ENCODE results near the gene LAMTOR5.

Gene LAMTOR5

GRCh38 chr1:110444561-110444960 is 37.1 kb upstream of the LAMTOR5 start:
- H3K18ac ChIP-seq (ENCODE audit: low read length) = no peak overlapping the region
- peaks cover 4% of the 10 kb centered on the region for H3K79me1 ChIP-seq (ENCODE audit: low read length)
- H2BK5ac ChIP-seq (ENCODE audit: low read depth, low read length, poor library complexity) = no peak overlapping the region
- H4K12ac ChIP-seq (ENCODE audit: low read depth, low read length) = no peak overlapping the region
- H4K8ac ChIP-seq (ENCODE audit: low read depth, low read length) = no peak overlapping the region
- H3K14ac ChIP-seq (ENCODE audit: low read length) = no peak overlapping the region
- no peak overlapping the region for H3K4me2 ChIP-seq (ENCODE audit: low read length)
- no CpG with 5 or more reads among the region's 8 CpGs for WGBS (ENCODE audit: extremely low coverage, insufficient coverage, insufficient read length)
- no peak overlapping the region for H3K27ac ChIP-seq (ENCODE audit: low read depth, low read length)
- no peak overlapping the region for H2AFZ ChIP-seq (ENCODE audit: insufficient read depth, low read length, poor library complexity)
- H3K4me3 ChIP-seq (ENCODE audit: low read depth, low read length) = no peak overlapping the region
- H2AK5ac ChIP-seq (ENCODE audit: low read length) = no peak overlapping the region
- no peaks in the 10 kb centered on the region for H3K36me3 ChIP-seq (ENCODE audit: control insufficient read depth in 1 of 2, insufficient read depth in 2 of 2, low read length in 2 of 2)
- H3K27me3 ChIP-seq (ENCODE audit: insufficient read depth, low read length) = no peaks in the 10 kb centered on the region
- H3K4ac ChIP-seq (ENCODE audit: low read depth, low read length) = no peak overlapping the region
- no peak for DNase-seq
- no peaks in the 10 kb centered on the region for H3K79me2 ChIP-seq (ENCODE audit: control insufficient read depth, insufficient read depth, low read length, poor library complexity)
- H3K23ac ChIP-seq (ENCODE audit: low read length) = no peak overlapping the region
- H3K9ac ChIP-seq (ENCODE audit: low read length) = no peak overlapping the region
- H3K4me1 ChIP-seq (ENCODE audit: control insufficient read depth in 1 of 2, insufficient read depth in 2 of 2, low read length in 2 of 2) = peaks cover 11 to 12% of the 10 kb centered on the region in 2 experiments
- H3K9me3 ChIP-seq (ENCODE audit: insufficient read depth, low read depth, low read length) = peaks cover 2% of the 10 kb centered on the region
- H2BK12ac ChIP-seq (ENCODE audit: low read length) = no peak overlapping the region
- no peak overlapping the region for H4K91ac ChIP-seq (ENCODE audit: low read depth, low read length)
- H2BK120ac ChIP-seq (ENCODE audit: insufficient read depth, low read length, poor library complexity) = no peak overlapping the region

GRCh38 chr1:110443451-110443850 is 36.0 kb upstream of the LAMTOR5 start:
- H4K8ac ChIP-seq (ENCODE audit: low read depth, low read length) = no peak overlapping the region
- H2AK5ac ChIP-seq (ENCODE audit: low read length) = no peak overlapping the region
- H2AFZ ChIP-seq (ENCODE audit: insufficient read depth, low read length, poor library complexity) = no peak overlapping the region
- H3K4me3 ChIP-seq (ENCODE audit: low read depth, low read length) = no peak overlapping the region
- H3K4me2 ChIP-seq (ENCODE audit: low read length) = no peak overlapping the region
- peaks cover 11 to 12% of the 10 kb centered on the region in 2 experiments for H3K4me1 ChIP-seq (ENCODE audit: control insufficient read depth in 1 of 2, insufficient read depth in 2 of 2, low read length in 2 of 2)
- H3K14ac ChIP-seq (ENCODE audit: low read length) = no peak overlapping the region
- H2BK120ac ChIP-seq (ENCODE audit: insufficient read depth, low read length, poor library complexity) = no peak overlapping the region
- DNase-seq = no peak
- H3K79me1 ChIP-seq (ENCODE audit: low read length) = peaks cover 4% of the 10 kb centered on the region
- no peak overlapping the region for H3K4ac ChIP-seq (ENCODE audit: low read depth, low read length)
- no peak overlapping the region for H2BK12ac ChIP-seq (ENCODE audit: low read length)
- H3K9me3 ChIP-seq (ENCODE audit: insufficient read depth, low read depth, low read length) = peaks cover 2% of the 10 kb centered on the region
- WGBS (ENCODE audit: extremely low coverage, insufficient coverage, insufficient read length) = no CpG with 5 or more reads among the region's 8 CpGs
- no peak overlapping the region for H3K23ac ChIP-seq (ENCODE audit: low read length)
- no peak overlapping the region for H3K27ac ChIP-seq (ENCODE audit: low read depth, low read length)
- no peak overlapping the region for H4K12ac ChIP-seq (ENCODE audit: low read depth, low read length)
- H3K79me2 ChIP-seq (ENCODE audit: control insufficient read depth, insufficient read depth, low read length, poor library complexity) = no peaks in the 10 kb centered on the region
- H3K9ac ChIP-seq (ENCODE audit: low read length) = no peak overlapping the region
- H3K36me3 ChIP-seq (ENCODE audit: control insufficient read depth in 1 of 2, insufficient read depth in 2 of 2, low read length in 2 of 2) = no peaks in the 10 kb centered on the region
- no peak overlapping the region for H4K91ac ChIP-seq (ENCODE audit: low read depth, low read length)
- no peak overlapping the region for H2BK5ac ChIP-seq (ENCODE audit: low read depth, low read length, poor library complexity)
- H3K27me3 ChIP-seq (ENCODE audit: insufficient read depth, low read length) = no peaks in the 10 kb centered on the region
- no peak overlapping the region for H3K18ac ChIP-seq (ENCODE audit: low read length)

GRCh38 chr1:110441888-110442287 is 34.4 kb upstream of the LAMTOR5 start:
- Histone ChIP-seq H4K91ac (ENCODE audit: low read depth, low read length) (peak overlapping the region; percentile 16), H4K12ac (ENCODE audit: low read depth, low read length) (no peak overlapping the region), H3K36me3 (ENCODE audit: control insufficient read depth in 1 of 2, insufficient read depth in 2 of 2, low read length in 2 of 2) (no peaks in the 10 kb centered on the region), H4K8ac (ENCODE audit: low read depth, low read length) (no peak overlapping the region), H3K9me3 (ENCODE audit: insufficient read depth, low read depth, low read length) (no peaks in the 10 kb centered on the region), H3K14ac (ENCODE audit: low read length) (no peak overlapping the region), H3K23ac (ENCODE audit: low read length) (no peak overlapping the region), H2BK12ac (ENCODE audit: low read length) (peak overlapping the region; percentile 37), H3K79me1 (ENCODE audit: low read length) (peaks cover 10% of the 10 kb centered on the region), H3K18ac (ENCODE audit: low read length) (no peak overlapping the region), H2BK5ac (ENCODE audit: low read depth, low read length, poor library complexity) (no peak overlapping the region), H3K27ac (ENCODE audit: low read depth, low read length) (no peak overlapping the region), H2BK120ac (ENCODE audit: insufficient read depth, low read length, poor library complexity) (peak overlapping the region; percentile 72), H3K9ac (ENCODE audit: low read length) (no peak overlapping the region), H2AFZ (ENCODE audit: insufficient read depth, low read length, poor library complexity) (no peak overlapping the region), H3K4me3 (ENCODE audit: low read depth, low read length) (no peak overlapping the region), H3K4ac (ENCODE audit: low read depth, low read length) (no peak overlapping the region), H2AK5ac (ENCODE audit: low read length) (no peak overlapping the region), H3K4me1 (ENCODE audit: control insufficient read depth in 1 of 2, insufficient read depth in 2 of 2, low read length in 2 of 2) (peaks cover 18 to 22% of the 10 kb centered on the region in 2 experiments), H3K4me2 (ENCODE audit: low read length) (no peak overlapping the region), H3K27me3 (ENCODE audit: insufficient read depth, low read length) (no peaks in the 10 kb centered on the region), H3K79me2 (ENCODE audit: control insufficient read depth, insufficient read depth, low read length, poor library complexity) (no peaks in the 10 kb centered on the region)
- no peak for DNase-seq

- Histone ChIP-seq H4K91ac (ENCODE audit: low read depth, low read length) (peak overlapping the region; percentile 16), H3K18ac (ENCODE audit: low read length) (no peak overlapping the region), H3K4me3 (ENCODE audit: low read depth, low read length) (no peak overlapping the region), H3K36me3 (ENCODE audit: control insufficient read depth in 1 of 2, insufficient read depth in 2 of 2, low read length in 2 of 2) (no peaks in the 10 kb centered on the region), H3K4me2 (ENCODE audit: low read length) (no peak overlapping the region), H3K4me1 (ENCODE audit: control insufficient read depth in 1 of 2, insufficient read depth in 2 of 2, low read length in 2 of 2) (peaks cover 25 to 27% of the 10 kb centered on the region in 2 experiments), H3K9ac (ENCODE audit: low read length) (no peak overlapping the region), H3K79me2 (ENCODE audit: control insufficient read depth, insufficient read depth, low read length, poor library complexity) (no peaks in the 10 kb centered on the region), H2BK120ac (ENCODE audit: insufficient read depth, low read length, poor library complexity) (no peak overlapping the region), H3K4ac (ENCODE audit: low read depth, low read length) (no peak overlapping the region), H3K9me3 (ENCODE audit: insufficient read depth, low read depth, low read length) (no peaks in the 10 kb centered on the region), H3K23ac (ENCODE audit: low read length) (no peak overlapping the region), H3K27me3 (ENCODE audit: insufficient read depth, low read length) (no peaks in the 10 kb centered on the region), H2AFZ (ENCODE audit: insufficient read depth, low read length, poor library complexity) (no peak overlapping the region), H4K12ac (ENCODE audit: low read depth, low read length) (no peak overlapping the region), H3K79me1 (ENCODE audit: low read length) (peaks cover 13% of the 10 kb centered on the region), H3K14ac (ENCODE audit: low read length) (no peak overlapping the region), H2AK5ac (ENCODE audit: low read length) (no peak overlapping the region), H2BK12ac (ENCODE audit: low read length) (peak overlapping the region; percentile 1), H3K27ac (ENCODE audit: low read depth, low read length) (peak overlapping the region; percentile 35), H2BK5ac (ENCODE audit: low read depth, low read length, poor library complexity) (no peak overlapping the region), H4K8ac (ENCODE audit: low read depth, low read length) (no peak overlapping the region)
- DNase-seq = peak in 1 of 2 donors; percentile 42
- no CpG with 5 or more reads among the region's 3 CpGs for WGBS (ENCODE audit: extremely low coverage, insufficient coverage, insufficient read length)
Observed at GRCh38 chr1:110440877-110441276, 33.4 kb upstream of the LAMTOR5 start.

Data from trophoblast cell (in vitro differentiated cells and primary cell).